GM19463 (cell line): Measurements from ENCODE around the gene OR5B21.

Experiments used
- ATAC-seq: cut with Tn5 transposase; IDR thresholded peaks from one replicate; pipeline ENCODE4 v1.9.1; 2021; ENCODE audit warnings: mild to moderate bottlenecking, moderate library complexity; ENCODE audit not compliant: unreplicated experiment

OR5B21 gene

DNA sequence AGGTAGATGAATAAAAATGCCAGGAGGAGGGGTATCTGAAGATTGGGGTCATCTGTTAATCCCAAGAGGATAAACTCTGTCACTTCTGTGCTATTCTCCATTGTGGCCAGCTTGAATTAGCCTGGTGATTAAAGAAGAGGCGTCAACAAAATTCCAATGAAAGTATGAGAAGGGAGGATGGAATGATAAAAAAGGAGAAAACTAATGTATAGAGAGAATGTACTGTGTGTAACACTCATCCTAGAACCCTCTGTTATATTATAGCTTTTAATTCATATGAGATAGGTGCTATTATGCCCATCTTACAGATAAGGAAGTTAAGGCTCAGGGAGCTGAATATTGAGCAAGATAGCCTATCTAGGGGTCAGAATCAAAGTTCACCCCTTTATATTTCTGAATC is at the start of gene OR5B21:
Gene OR5B21, minus strand, starts transcription at position 101 of the 400 bp plus-strand sequence. Its CDS starts 0 bp downstream, at position 101.
- no peak for ATAC-seq

DNA sequence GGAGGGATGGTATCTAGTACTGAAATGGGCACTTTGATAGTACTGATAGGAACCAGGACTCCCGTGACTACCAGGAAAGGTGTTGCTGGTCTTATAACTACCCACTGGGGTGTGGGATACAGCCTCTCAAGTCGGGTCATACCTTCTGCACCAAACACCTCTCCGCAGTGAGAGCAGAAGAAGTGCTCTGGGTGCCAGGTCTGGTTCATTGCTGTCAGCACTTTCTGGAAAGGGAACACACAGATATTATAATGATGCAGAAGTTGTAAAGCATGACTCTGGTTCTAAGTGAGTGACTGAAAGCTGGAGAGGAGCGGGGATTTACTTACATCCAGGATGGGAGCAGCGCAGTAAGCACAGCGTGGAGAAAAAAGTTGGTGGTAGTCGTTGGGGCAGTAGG is 41.7 kb upstream of the OR5B21 start:
- no peak for ATAC-seq

DNA sequence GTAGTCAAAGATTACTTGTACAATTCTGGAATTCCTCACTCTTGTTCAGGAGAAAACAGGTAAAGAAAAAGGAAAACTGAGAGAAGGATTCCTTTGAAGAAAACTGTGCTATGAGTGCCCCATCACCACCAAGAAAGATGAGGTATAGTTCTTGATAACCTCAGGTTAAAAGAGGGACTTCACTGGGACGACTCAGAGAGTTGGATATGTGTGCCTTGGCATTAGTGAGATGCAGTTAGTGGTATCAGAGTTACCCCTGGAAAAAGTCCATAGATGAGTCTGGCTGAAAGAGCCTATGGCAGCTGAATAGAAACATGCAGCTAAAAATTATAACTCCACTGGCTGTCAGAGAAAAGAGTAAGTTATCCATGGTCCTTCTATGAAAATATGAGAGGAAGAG is 38.9 kb upstream of the OR5B21 start:
- no peak for ATAC-seq

DNA sequence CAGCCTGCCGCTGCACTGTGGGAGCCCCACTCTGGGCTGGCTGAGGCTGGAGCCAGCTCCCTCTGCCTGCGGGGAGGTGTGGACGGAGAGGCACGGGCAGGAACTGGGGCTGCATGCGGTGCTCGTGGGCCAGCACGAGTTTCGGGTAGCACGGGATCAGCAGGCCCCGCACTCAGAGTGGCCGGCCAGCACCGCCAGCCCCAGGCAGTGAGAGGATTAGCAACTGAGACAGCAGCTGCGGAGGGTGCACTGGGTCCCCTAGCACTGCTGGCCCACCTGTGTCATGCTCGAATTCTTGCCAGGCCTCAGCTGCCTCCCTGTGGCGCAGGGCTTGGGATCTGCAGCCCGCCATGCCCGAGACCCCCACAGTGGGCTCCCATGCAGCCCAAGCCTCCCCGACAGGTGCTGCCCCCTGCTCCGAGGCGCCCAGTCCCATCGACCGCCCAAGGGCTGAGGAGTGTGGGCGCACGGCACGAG is 24.0 kb upstream of the OR5B21 start:
- no peak for ATAC-seq

DNA sequence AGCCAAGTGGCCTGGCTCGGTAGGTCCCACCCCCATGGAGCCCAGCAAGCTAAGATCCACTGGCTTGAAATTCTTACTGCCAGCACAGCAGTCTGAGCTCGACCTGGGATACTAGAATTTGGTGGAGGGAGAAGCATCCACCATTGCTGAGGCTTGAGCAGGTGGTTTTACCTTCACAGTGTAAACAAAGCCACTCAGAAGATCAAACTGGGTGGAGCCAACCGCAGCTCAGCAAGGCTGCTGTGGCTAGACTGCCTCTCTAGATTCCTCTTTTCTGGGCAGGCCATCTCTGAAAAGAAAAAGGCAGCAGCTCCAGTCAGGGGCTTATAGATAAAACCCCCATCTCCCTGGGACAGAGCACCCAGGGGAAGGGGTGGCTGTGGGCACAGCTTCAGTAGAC is 22.3 kb upstream of the OR5B21 start:
- no peak for ATAC-seq

DNA sequence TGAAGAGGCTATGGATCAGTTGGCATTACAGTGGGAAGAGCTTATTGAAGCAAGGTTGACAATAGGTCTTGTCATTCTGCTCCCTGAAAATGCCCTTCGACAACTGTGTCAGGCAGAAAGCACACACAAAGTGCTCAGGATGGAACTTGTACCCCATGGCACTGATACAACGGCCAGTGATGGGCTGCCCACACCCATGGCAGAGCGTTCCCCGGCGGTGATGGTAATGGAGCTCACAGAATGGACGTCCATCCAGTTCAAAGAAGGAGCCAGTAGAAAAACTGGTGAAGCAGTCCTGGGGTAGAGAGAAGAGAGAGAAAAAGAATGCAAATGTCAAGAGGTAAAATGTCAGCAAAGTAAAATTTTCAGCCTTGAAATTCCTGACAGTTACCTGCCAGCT is 19.5 kb upstream of the OR5B21 start:
- no peak for ATAC-seq

DNA sequence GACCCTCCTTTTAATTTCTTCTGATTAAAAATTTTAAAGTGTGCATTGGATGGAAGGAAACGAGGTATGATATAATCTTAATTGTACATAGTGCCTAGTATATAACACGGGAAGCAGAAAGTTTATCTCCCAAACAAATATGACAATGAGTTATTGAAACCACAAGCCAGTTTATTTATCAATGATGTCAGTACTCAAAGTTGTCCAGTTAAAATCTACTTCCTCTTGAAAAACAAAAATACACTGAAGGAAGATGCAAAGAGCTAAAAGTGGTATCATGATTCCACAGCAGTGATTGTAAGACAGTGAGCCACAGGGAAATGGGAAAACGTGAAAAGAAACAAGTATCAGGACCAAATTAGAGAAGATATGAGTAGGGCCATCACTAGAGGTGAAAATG is 18.8 kb upstream of the OR5B21 start:
- no peak for ATAC-seq

DNA sequence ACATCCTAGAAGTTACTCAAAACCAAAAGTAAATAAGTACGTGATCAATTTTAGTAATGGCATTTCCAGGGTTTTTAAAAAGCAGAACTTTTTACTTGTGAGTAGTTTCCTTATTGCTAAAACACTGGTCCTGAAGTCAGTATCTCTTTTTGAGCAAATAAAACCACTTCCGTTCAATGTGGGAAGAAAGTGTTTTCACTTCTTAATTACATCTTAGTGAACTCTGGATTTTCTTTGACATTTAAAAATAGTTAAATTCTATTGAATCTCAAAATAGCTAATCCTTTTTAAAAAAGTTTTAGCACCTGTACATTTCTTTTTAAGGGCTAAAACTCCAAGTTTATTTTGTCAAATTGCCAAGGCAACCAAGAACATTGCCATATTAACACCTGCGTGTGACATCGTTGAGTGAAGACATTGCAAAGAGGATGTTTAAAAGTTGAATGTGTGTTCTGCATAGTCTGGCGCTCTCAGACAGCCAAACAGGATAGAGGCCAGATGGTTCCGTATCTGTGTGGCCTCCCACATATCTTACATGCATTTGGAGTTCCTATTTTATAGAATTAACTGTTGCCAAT is 17.2 kb upstream of the OR5B21 start:
- ATAC-seq, result peak; percentile 77

DNA sequence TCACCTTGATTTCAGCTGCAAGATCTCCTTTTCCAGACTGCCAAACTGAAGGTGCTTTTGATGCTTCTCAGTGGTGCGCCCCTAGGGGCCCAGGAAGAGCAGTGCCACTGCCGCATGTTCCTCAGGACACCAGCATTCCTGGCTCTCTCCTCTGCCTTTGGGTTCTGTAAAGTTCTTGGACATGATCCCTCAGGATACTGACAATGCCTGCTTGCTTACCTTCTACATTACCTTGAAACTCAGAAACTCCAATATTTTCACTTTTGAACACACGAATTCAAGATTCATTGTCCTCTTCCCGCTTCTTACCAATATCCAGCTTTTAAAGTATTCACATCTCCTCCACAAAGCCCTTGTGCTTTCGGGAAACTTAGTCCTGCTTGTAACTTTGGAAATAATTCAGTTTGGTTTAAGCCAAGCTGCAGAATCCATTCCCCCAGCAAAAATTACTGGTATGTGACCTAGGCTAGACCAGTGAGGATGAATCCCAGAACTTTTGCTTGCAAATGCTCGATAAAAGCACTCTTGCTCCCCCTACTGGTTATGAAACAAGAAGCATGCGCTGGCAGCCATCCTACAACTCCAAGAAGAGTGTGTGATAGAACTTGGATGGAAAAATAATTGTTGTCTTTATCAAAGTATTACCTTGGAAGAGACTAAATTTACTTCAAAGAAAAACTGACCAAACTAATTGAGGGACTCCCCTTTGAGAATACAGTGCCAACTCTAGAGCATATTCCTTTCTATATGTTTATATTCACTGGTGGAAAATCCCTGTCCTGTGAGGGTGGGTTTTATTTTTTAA is 16.5 kb upstream of the OR5B21 start:
- peak; percentile 29 for ATAC-seq

DNA sequence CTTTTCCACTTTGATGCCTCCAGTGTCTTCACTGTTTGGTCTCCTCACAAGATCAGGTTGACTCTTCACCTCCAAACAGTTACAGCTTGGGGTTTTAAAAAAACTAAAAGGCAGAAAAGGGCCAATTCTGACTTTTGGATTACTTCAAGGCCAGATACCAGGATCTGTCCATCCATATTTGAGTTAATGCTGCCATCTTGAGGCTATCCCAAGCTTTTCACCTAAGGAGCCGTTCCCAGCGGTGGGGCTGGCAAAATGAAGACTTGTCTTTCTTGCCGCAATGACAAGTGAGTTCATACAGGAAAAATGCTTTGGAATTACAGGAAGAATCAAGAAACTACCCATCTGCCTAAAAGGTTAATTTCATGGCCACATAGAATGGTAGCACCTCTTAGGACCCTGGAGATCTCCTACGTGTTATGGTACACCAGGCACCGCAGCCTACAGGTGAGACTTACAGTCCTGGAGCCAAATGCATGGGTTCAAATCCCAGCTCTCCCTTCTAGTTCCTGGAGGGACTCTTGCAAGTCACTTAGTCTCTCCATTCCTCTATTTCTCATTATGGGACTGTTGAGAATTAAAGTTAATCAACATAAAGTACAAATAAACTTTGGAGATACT is 6.0 kb upstream of the OR5B21 start:
- ATAC-seq, result peak; percentile 86

DNA sequence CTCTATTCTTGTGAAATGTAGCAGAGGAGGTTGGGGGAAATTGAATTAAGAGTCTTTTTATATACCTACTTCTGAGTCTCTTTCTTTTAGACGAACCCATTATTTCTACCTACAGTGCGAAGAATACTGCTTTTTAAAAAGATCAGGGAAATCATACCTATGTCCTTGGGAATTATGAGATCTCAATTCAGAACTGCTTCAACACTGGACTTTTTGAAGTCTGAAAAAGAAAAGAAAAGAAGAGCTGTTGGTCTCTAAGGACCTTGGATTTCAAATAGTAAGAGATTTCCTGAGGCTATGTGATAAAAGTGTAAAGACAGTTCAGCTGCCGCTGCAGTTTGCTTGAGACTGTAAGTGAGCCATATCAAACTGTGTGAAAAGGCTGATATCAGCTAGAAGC is 3.7 kb upstream of the OR5B21 start:
- ATAC-seq, result no peak

DNA sequence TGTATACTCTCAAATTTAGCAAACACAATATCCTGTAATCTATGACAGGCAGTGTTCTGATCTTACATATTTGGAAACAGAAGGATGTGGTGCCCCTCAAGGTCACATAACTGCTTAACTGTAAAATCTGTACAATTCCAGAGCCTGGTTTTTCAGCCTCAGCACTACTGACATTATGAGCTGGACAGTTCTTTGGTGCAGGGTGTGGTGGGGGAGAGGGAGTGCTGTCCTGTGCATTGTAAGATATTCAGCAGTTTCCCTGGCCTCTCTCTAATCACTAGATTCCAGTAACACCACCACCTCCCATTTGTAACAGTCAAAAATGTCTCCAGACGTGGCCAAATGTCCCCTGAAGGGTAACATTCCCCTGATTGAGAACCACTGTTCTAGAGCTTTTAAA is 1.8 kb upstream of the OR5B21 start:
- ATAC-seq, result no peak

DNA sequence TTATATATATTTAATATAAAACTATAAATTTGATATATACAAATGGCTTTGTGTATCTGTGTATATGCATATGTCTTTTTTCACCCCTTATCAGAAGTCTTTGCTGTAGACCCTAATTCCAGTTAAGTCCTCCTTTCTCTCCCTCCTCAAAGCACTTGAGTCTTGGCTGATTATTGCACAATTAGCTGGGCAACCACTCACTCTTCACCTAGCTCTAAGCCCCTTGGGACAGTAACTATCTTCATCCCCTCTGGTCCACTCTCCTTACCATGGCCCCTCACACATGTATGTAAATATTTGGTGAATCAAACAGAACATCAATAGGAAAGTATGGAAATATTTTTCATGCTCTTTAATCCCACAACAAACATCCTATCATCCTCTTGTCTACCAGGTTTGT is 909 bp upstream of the OR5B21 start:
- no peak for ATAC-seq

DNA sequence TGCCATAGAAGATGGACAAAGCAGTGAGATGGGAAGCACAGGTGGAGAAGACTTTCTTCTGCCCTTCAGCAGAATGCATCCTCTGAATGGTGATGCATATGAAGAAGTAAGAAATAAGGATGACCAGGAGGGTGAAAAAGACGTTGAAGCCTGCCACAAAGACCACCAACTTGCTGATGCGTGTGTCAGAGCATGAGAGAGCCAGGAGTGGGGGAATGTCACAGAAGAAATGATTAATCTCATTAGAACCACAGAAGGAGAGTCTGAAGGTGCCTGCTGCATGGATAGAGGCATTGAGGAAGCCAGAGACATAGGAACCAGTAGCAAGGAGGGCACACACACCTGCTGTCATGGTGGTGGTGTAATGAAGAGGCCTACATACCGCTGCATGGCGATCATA is 550 bp downstream of the OR5B21 start:
- no peak for ATAC-seq

DNA sequence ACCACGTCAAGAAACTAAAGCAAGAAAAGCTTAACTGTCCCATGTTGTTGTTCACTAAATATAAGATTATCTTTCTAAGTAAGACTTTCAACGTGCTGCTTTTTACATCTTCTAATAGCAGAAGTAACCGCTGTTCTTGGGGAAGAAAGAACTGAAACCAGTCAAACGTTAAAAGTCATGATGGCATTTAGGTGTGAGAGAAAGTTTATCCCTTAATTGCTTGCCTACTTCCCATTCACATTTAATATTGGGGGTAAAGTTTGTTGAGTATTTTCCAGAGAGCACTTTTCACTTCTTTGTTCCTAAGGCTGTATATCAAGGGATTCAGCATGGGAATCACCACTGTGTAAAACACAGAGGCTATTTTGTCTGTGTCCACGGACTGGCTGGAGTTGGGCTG is 970 bp downstream of the OR5B21 start:
- ATAC-seq, result peak; percentile 38

DNA sequence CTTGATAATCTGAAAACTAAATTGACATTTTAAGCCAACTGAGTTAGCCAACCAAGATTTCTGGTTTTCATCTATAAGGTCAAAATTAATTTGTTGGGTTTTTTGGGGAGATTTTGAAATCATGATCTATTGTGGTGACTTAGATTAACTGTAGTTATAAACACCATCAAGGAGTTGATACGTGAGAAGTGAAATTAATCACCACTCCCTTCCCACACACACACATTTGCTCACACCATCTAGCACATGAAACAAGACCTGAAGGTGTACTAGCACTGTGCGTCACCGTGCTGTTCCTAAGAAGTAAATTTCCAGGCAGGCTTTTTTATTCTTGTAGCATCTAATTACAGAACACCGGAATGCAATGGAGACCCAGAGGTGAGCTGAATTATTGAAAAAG is 2.1 kb downstream of the OR5B21 start:
- ATAC-seq, result no peak

DNA sequence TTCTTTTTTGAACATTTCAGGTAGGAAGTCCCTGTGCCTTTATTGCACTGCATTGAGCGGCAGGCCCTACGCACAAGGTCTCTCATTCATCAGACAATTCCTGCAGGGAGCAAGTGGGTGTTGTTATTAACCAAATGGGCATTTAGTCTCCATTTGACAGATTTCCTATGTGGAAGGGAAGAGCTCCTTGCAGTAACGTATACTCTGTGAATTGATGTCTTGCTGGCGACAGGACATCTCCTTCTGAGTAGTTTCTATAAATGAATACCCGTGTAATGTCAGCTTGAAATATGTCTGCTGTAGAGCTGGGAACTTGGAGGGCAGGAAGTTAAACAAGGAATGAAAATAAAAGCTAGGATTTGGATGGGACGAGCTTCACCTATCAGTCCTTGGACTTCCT is 3.7 kb downstream of the OR5B21 start:
- ATAC-seq, result no peak

DNA sequence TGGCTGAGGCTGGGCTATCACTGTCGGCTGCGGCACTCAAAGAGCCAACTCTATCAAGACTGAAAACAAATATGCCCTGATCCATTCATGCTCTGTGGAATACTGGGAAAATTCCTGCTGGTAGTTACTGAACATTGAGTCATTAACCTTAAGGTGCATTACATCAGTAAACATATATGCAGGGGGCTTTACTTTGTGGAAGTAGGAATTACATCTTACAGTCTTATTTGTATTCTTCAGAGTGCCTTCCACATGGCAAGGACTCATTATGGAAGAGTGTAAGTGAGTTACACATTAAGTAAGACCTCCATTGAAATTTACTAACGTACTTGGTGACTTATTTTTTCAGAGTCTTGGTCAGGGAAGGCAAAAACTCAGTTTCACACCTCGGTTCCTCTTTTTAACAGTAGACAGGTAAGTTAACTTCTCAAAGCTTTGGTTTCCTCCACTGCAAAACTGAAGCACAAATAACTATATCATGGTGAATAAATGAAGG is 4.5 kb downstream of the OR5B21 start:
- ATAC-seq, result peak; percentile 86

DNA sequence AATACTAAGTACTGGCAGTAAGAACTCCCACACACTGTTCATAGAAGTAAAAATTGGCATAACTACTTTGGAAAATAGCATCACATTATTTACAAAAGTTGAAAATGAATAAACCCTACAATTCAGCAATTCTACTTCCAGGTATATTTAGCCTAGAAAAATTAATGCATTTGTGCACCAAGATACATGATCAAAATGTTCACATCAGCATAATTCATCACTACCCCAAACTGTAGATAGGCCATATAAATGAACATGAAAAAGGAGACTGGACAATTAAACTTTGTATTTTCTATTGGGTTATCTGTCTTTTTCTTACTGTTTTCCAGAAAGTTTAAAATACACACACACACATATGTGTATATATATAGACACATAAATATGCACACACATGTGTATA is 5.9 kb downstream of the OR5B21 start:
- ATAC-seq, result no peak

DNA sequence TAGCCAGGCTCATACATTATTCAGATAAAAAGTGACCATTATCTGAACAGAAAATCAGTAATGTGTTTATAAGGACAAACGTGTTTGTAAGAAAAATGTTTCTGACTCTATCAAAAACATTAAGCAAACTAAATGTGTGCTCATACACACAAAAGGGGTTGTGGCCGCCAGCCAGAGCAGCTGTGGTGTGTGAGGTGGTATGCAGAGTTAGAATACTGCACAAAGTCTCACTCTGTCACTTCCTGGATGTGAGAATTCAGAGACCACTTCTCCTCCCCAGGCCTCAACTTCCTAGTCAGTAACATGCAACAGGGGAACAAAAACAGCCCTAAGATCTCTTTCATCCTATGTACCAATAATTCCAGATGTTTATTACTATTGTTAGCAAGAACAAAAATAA is 9.4 kb downstream of the OR5B21 start:
- ATAC-seq, result no peak

DNA sequence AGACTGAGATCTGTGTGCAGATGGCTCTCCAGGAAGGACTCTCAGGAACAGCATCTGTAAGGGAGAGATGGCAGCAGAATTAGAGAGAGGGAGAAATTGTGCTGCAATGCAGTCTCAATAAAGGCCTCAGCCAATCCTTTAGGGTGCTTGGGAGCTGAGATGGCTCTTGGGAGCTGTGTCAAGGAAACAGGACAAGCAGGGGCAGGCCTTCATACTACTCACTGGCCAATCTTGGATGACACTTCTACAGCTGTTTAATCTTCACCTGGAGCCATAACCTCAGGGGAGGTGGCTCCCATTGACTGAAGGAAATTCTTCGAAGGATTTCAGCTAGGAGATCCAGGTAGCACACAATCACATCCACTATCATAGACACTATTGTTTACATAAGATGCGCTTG is 10.0 kb downstream of the OR5B21 start:
- ATAC-seq, result no peak

DNA sequence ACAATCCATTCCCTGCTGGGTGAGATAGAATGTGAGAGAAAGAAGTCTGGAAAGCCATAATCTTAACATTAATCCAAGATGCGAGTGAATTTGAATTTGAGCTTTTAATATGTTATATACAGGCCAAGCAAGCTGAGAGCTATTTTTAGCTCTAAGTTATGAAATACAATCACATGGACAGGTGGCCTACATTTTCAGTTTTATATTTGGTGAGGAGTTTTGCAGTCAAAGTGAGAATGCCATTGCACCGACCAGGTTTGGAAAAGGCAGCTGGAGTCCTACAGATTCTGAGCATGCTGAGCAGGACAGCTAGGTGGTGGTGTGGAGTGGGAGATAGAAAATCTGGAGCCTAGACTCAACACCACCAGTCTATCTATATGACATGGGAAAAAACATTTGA is 12.0 kb downstream of the OR5B21 start:
- peak; percentile 66 for ATAC-seq
